HL-60 (cell line): ENCODE results near the gene ZNF417.
"Not testable (repeated sequence)": the region's sequence is repeated elsewhere in the genome, so short reads cannot be mapped to it uniquely, and the experiment has no call there.

Source experiments
- DNase-seq, 2 experiments: peaks; one replicate each; pipeline ENCODE4 v3.0.0-alpha.2; 2010 to 2020; ENCODE audit warnings: low read depth in 1 of 2, low spot score in 1 of 2
- H3K27ac ChIP-seq: fragments of 250-450 bp; sonication (Bioruptor Pico); replicated peaks from 2 replicates; pipeline ENCODE4 v1.5.1; 2020; ENCODE audit warnings: mild to moderate bottlenecking, moderate library complexity
- H3K27me3 ChIP-seq: fragments of 250-450 bp; sonication (Bioruptor Pico); 2 replicates; pipeline ENCODE4 v1.5.1; 2021; ENCODE audit warnings: mild to moderate bottlenecking, moderate library complexity; ENCODE audit not compliant: insufficient read depth, poor library complexity, severe bottlenecking
- H3K4me3 ChIP-seq: replicated peaks from 2 replicates; pipeline ENCODE4 v1.5.1; 2011; ENCODE audit warnings: mild to moderate bottlenecking, control low read depth, low read length; ENCODE audit not compliant: insufficient read depth
- CTCF ChIP-seq: IDR thresholded peaks from one replicate; pipeline ENCODE4 v1.5.1; 2011; ENCODE audit warnings: low read length, control low read depth, inconsistent platforms; ENCODE audit not compliant: insufficient read depth
- GABPA ChIP-seq: IDR thresholded peaks from 2 replicates; pipeline ENCODE4 v1.6.1; 2012; ENCODE audit warnings: low read depth
- POLR2AphosphoS5 ChIP-seq: IDR thresholded peaks from 2 replicates; pipeline ENCODE4 v1.6.1; 2012; ENCODE audit warnings: low read depth
- REST ChIP-seq: IDR thresholded peaks from 2 replicates; pipeline ENCODE4 v1.6.1; 2012; ENCODE audit warnings: low read depth; ENCODE audit not compliant: insufficient replicate concordance
- SPI1 ChIP-seq: IDR thresholded peaks from 2 replicates; pipeline ENCODE4 v1.6.1; 2012; ENCODE audit warnings: low read depth, mild to moderate bottlenecking, borderline replicate concordance
- long read RNA-seq: library from polyadenylated mRNA; unstranded; transcript quantifications from one replicate; pipeline ENCODE4 v2.0.0, GENCODE V29; 2020

ZNF417 gene
- long read RNA-seq, partial matches to known transcripts: 0 of 8 reads
- long read RNA-seq, other reads (novel, unspliced or antisense): 1 of 8 reads

GRCh38 chr19:57916168-57916995, at the start of gene ZNF417:
Gene ZNF417, minus strand, starts transcription at chr19:57916592. Its CDS starts 181 bp downstream, at chr19:57916411.
- peak; percentile 96 for DNase-seq
- Histone ChIP-seq H3K27ac (peak within 1 kb of the TSS; percentile 88), H3K4me3 (peak within 1 kb of the TSS; percentile 89)
- TF ChIP-seq POLR2AphosphoS5: peak; percentile 85
- peak; percentile 77 for TF ChIP-seq GABPA
- not testable (repeated sequence) for H3K27me3 ChIP-seq

GRCh38 chr19:57964761-57965160, 48.4 kb upstream of the ZNF417 start:
- Histone ChIP-seq H3K4me3 (no peak overlapping the region), H3K27me3 (no peaks in the 10 kb centered on the region), H3K27ac (no peak overlapping the region)
- TF ChIP-seq REST (no peak), POLR2AphosphoS5 (no peak), SPI1 (no peak), CTCF (no peak), GABPA (no peak)
- DNase-seq: no peak

- TF ChIP-seq SPI1: no peak
- TF ChIP-seq GABPA: no peak
- no peak for TF ChIP-seq REST
- no peak for TF ChIP-seq CTCF
- TF ChIP-seq POLR2AphosphoS5: no peak
- H3K27me3 ChIP-seq: no peaks in the 10 kb centered on the region
- no peak overlapping the region for H3K27ac ChIP-seq
- DNase-seq: no peak
- H3K4me3 ChIP-seq: no peak overlapping the region
Observed at GRCh38 chr19:57961785-57962184, 45.4 kb upstream of the ZNF417 start.

- Histone ChIP-seq H3K27me3 (no peaks in the 10 kb centered on the region), H3K27ac (no peak overlapping the region), H3K4me3 (no peak overlapping the region)
- no peak for DNase-seq
- no peak for TF ChIP-seq POLR2AphosphoS5
- TF ChIP-seq SPI1: no peak
- TF ChIP-seq CTCF: no peak
- TF ChIP-seq REST: no peak
- no peak for TF ChIP-seq GABPA
Observed at GRCh38 chr19:57954996-57955395, 38.6 kb upstream of the ZNF417 start.
